ENCODE data around the gene FAM20A.

FAM20A gene

GRCh38 chr17:68565661-68566441 is 35.3 kb downstream of the FAM20A start:
- DNase-seq (ENCODE audit: low read depth), result no peak

- no peak for DNase-seq (ENCODE audit: low read depth)
Measured at GRCh38 chr17:68564415-68565111, 36.6 kb downstream of the FAM20A start.

- no peak for DNase-seq (ENCODE audit: low read depth)
Measured at GRCh38 chr17:68562736-68563135, 38.4 kb downstream of the FAM20A start.

DNA sequence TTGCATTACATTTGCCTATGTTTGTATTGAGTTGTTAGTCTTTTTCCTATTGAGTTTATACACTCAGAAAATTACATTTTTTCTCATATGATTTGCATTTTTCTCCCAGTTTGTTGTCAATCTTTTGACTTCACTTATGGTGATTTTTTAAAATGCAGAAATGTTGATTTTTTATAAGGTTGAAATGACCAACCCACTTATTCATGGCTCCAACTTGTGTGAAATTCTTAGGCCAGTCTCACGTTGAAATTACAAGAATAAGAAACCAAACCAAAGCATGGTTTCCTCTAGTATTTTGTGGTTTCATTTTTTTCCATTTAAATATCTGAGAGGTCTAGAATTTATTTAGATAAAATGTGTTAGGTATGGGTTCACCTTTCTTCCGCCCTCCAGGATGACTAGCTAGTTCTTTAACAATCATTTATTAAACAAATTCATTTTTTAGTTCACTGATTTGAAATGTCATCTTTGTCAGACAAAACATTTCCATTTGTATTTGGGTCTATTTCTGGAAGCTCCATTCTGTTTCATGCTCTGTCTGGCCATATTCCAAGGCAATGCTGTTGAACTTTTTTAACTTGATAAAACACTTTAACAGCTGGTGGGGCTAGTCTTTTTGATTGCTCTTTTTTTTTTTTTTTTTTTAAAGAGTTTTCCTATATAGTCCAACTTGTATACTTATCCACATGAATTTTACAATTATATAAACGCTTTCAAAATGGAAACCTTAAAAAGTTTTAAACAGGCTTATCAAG is 40.0 kb downstream of the FAM20A start:
- no peak for DNase-seq (ENCODE audit: low read depth)

DNA sequence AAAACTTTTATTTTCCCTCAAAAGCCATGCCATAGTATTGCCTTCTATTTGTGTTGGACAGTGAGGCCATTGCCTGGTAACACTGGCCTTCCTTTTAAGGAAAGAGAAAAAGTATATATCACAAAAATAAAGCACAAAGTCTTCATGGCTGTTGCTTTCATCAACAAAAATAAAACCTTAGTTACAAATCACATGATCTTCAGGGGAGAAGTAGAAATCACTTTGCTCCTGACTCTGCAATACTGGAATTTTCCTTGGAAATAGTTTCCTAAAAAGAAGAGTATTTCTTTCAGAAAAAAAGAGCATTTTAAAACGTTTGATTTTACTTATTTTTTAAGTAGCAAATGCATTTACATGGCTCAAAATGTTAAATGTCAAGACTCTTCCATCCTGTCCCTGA is 41.9 kb downstream of the FAM20A start:
- DNase-seq (ENCODE audit: low read depth), result no peak

GRCh38 chr17:68556551-68556950 is 44.6 kb downstream of the FAM20A start:
- no peak for DNase-seq (ENCODE audit: low read depth)

GRCh38 chr17:68544111-68544915 is 56.9 kb downstream of the FAM20A start:
- no peak for DNase-seq (ENCODE audit: low read depth)

GRCh38 chr17:68542698-68543463 is 58.3 kb downstream of the FAM20A start:
- DNase-seq (ENCODE audit: low read depth), result no peak

DNA sequence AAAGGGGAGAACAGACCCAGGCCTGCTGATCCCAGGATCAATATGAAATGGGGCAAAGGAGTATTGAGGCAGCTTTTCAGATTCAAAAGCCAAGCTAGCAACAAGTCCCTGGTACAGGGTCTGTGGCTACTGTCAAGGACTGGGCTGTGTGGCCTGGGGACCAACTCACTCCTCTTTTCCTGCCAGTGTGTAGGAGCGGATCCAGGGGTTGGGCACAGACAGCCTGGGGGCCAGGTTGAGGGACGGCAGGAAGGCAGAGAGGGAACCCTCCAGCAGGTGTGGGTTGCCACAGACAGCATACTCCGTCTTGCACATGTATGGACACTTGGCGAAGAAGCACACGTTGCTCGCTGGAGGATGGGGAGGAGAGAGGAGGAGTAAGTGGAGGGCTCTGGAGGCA is 59.4 kb downstream of the FAM20A start:
- no peak for DNase-seq (ENCODE audit: low read depth)

DNA sequence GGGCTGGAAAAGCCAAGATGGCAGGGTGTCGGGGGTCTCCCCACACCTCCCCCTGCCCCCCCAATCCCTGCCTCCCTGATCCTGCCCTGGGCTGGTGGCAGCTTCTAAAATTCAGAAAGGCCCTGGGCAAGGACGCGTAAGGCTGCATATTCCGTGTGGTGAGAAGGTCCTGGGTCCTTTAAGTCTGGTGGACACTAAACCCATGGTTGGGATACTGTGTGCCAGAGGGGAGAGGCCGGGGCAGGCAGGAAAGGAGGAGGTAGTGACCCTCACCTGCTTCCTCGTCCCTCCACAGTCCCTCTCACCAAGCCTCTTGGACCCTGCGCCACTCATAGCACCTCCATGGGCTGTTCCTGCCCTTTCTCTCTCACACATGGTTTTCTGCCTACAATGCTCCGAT is 60.2 kb downstream of the FAM20A start:
- no peak for DNase-seq (ENCODE audit: low read depth)

DNA sequence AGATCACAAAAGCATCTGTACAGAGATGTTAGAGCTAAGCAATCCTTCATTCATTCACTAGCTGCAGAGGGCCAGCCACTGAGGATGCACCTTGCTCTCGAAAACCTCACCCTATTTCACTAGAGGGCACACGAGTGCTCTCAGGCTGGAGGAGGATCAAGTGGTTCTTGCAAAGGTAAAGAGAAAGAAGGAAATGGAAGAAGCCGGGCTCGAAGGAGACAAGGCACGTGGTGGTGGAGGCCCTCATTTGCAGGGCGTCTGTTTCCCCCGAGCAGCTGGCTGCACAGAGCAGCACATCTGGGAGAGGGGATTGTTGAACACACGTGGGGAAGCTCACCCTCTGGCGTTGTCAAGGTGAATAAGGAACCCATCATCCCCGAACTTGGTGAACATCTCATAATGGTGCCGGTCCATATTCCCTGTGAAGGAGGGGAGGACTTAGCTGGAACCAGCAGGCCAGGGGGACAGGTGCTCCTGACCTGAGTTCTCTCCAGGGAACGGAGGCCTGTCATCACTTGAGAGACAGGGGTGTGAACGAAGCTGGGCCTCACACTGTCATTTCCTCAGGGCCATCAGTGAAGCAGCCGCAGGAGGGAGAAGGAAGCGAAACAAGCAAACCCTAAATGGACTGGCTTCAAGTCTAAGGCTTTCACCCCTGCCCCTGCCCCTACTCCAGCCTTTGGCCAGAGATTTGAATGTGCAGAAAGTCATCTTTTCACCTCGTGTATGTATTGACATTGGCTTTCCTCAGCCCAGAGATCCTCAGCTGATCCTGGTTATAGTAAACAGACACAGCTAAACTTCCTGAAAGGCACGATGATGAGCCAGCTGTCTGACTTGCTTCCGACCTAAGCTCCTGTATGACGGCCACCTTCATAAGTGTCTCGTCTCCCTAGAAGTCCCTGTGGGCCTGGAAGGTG is 61.4 kb downstream of the FAM20A start:
- no peak for DNase-seq (ENCODE audit: low read depth)

DNA sequence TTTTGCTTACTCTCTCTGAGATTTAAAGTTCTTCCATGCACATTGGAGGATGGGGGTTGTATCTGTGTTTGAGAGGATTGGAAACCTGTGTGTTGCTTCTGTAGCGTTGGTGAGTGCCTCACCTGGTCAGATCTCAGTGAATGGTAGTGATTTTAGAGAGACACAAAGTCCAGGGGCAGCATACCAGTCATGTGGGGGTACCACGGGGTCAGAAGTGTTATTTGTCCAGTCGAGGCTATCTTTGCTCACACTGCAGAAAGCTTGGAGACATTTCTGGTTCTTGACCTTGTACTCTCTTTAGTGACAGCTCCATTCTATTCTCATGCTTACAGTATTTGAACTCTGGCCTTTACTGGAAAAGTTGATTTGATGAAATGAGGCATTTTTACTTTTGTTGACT is 65.2 kb downstream of the FAM20A start:
- DNase-seq (ENCODE audit: low read depth), result no peak

GRCh38 chr17:68534695-68535088 is 66.5 kb downstream of the FAM20A start:
- DNase-seq (ENCODE audit: low read depth), result peak; percentile 49

DNA sequence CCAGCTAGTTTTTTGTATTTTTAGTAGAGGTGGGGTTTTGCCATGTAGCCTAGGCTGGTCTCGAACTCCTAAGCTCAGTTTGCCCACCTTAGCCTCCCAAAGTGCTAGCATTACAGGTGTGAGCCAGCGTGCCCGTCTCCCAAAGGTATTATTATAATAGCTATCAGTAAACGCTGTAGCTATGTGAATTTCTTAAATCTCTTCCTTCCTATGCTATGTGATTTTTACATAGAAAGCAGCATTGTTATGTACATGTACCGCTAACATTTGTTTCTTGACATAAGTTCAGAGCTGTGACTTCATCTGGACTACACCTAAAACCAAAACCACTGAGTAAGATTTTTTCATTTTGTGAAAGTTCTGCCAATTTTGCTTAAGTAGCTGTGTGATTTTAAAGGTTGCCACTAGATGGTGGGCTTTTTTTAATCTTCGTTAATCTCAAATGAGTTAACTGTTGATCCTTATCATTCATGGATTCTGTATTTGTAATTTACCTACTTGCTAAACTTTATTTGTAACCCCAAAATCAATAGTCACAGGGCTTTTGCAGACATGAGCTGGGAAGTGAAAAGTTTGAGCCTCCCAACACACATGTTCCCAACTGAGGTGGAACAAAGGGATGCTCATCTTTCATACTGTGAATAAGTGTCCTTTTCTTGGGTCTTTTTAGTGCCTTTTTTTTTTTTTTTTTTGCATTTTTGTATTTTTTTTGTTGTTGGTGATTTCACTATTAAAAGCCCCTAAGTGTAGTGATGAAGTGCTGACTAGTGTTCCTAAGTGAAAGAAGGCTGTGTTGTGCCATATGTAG is 67.1 kb downstream of the FAM20A start:
- DNase-seq (ENCODE audit: low read depth), result peak; percentile 75

GRCh38 chr17:68532826-68533225 is 68.3 kb downstream of the FAM20A start:
- no peak for DNase-seq (ENCODE audit: low read depth)

- DNase-seq (ENCODE audit: low read depth), result no peak
Measured at GRCh38 chr17:68531252-68531651, 69.9 kb downstream of the FAM20A start.

- DNase-seq (ENCODE audit: low read depth), result no peak
Measured at GRCh38 chr17:68527314-68527713, 73.9 kb downstream of the FAM20A start.

DNA sequence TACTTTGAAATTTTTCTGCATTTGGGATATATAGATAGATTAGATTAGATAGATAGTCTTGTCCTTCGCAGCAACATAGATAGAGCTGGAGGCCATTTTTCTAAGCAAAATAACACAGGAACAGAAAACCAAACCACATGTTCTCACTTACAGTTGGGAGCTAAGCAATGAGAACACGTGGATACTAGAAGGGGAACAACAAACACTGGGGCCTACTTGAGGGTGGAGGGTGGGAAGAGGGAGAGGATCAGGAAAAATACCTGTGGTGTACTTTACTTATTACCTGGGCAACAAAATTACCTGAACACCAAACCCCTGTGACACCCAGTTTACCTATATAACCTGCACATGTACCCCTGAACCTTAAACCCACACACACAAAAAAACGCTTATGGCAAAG is 74.6 kb downstream of the FAM20A start:
- no peak for DNase-seq (ENCODE audit: low read depth)

GRCh38 chr17:68522266-68522665 is 78.9 kb downstream of the FAM20A start:
- no peak for DNase-seq (ENCODE audit: low read depth)
